ENCODE measurements around the gene KIAA0513. TPM values are rescaled to one million over a fixed set of nuclear protein-coding genes. Genes with fewer than 3 reads are reported as not detected.
A peak's percentile ranks its signal among the peaks of the same experiment; 100 is the strongest.

The KIAA0513 gene
- total RNA-seq, 1 donor from 2014 or later: 15.5 TPM

- no peak for DNase-seq (ENCODE audit: low spot score)
These were observed 106.6 kb downstream of the KIAA0513 start for GRCh38 chr16:85134076-85134788.

GRCh38 chr16:85134789-85135142 is 107.2 kb downstream of the KIAA0513 start:
- DNase-seq (ENCODE audit: low spot score): no peak

GRCh38 chr16:85136213-85136701 is 108.7 kb downstream of the KIAA0513 start:
- peak; percentile 48 for DNase-seq (ENCODE audit: low spot score)

- DNase-seq (ENCODE audit: low spot score): peak; percentile 15
These were observed 109.2 kb downstream of the KIAA0513 start for GRCh38 chr16:85136702-85137322.

GRCh38 chr16:85137323-85138072 is 109.9 kb downstream of the KIAA0513 start:
- peak; percentile 91 for DNase-seq (ENCODE audit: low spot score)

GRCh38 chr16:85138073-85138824 is 110.7 kb downstream of the KIAA0513 start:
- no peak for DNase-seq (ENCODE audit: low spot score)

GRCh38 chr16:85138825-85139627 is 111.4 kb downstream of the KIAA0513 start:
- DNase-seq (ENCODE audit: low spot score): no peak

GRCh38 chr16:85139881-85140339 is 112.3 kb downstream of the KIAA0513 start:
- DNase-seq (ENCODE audit: low spot score): no peak

GRCh38 chr16:85140455-85141012 is 112.9 kb downstream of the KIAA0513 start:
- DNase-seq (ENCODE audit: low spot score): no peak

- DNase-seq (ENCODE audit: low spot score): no peak
These were observed 114.0 kb downstream of the KIAA0513 start for GRCh38 chr16:85141491-85142128.

- DNase-seq (ENCODE audit: low spot score): no peak
These were observed 114.5 kb downstream of the KIAA0513 start for GRCh38 chr16:85142129-85142513.

- no peak for DNase-seq (ENCODE audit: low spot score)
These were observed 115.2 kb downstream of the KIAA0513 start for GRCh38 chr16:85142771-85143211.

Other genes starting within 250 kb of the KIAA0513 start
- gene CRISPLD2, start 207.8 kb upstream of the KIAA0513 start, total RNA-seq: 117 TPM
- 56.4 TPM for gene ZDHHC7, start 16.3 kb upstream of the KIAA0513 start, total RNA-seq
- gene CIBAR2, start 84.7 kb downstream of the KIAA0513 start, total RNA-seq: not detected